CD4-positive, alpha-beta T cell treated with Interleukin-2 at 100 ng/mL for 4 hours (primary cell): ENCODE results near the gene IL17RE.

Source experiments
- DNase-seq: peaks from one replicate; pipeline ENCODE4 v3.0.0-alpha.2; 2020; ENCODE audit warnings: low spot score

Gene IL17RE

DNA sequence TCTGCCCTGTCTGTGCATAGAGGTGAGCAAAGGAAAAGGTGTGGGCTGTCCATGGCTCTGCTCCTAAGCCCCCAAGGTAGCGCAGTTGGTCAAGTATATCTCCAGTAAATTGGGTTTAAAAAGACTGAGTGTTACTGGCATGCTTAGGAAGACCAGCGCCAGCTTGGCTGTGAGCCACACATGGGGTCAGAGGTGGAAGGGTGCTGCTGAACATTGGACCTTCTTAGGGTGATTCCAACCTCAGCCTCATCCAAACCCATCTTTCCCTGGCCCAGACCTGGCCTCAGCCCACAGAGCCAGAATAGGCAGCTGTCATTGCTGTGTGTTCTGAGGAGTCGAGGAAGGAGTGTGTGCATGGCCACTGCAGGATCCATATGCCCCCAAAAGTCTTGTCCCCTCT lies 5.6 kb downstream of the IL17RE start:
- no peak for DNase-seq

DNA sequence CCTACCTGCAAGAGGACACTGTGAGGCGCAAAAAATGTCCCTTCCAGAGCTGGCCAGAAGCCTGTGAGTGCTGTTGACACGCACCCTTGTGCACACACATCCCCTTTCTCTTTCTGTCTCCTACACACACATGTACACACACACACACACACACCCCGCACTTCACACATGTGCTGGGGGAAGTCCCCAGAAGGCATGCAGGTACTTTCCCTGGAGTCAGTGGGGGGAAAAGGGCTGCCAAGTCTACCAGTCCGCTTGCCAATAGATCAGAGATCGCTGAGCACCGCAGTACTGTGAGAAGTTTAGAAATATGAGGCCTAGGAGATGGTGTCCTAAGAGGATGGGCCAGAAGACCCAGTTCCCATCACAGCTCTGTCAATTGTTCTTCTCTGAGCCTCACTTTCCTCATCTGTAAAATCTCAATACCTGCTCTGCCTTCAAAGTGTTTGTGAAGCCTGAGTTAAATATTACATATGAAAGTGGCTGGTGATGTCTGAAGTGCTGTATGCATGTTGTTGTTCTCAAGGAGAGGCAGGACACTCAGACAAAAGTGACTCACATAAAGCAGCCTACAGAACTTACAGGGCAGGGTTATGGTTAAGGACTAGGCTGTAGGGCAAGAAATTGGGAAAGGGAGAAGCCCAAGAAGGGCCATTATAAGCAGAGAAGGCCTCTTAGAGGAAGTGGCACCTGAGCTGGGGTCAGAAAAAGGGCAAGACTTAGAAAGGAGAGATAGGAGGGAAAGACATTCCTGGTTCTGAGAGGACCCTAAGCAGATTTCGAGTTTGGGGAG lies 6.8 kb downstream of the IL17RE start:
- DNase-seq: no peak

DNA sequence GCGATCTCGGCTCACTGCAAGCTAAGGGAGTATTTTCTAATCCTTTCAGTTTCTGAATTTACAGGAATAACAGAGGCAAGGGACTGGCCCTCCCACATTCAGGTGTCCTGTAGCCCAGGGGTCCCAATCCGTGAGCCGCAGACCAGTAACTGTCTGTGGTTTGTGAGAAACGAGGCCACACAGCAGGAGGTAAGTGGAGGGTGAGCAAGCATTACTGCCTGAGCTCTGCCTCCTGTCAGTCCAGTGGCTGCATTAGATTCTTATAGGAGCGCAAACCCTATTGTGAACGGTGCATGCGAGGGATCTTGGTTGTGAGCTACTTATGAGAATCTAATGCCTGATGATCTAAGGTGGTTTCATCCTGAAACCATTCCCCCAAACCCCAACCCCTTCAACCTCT lies 9.2 kb downstream of the IL17RE start:
- DNase-seq: no peak

DNA sequence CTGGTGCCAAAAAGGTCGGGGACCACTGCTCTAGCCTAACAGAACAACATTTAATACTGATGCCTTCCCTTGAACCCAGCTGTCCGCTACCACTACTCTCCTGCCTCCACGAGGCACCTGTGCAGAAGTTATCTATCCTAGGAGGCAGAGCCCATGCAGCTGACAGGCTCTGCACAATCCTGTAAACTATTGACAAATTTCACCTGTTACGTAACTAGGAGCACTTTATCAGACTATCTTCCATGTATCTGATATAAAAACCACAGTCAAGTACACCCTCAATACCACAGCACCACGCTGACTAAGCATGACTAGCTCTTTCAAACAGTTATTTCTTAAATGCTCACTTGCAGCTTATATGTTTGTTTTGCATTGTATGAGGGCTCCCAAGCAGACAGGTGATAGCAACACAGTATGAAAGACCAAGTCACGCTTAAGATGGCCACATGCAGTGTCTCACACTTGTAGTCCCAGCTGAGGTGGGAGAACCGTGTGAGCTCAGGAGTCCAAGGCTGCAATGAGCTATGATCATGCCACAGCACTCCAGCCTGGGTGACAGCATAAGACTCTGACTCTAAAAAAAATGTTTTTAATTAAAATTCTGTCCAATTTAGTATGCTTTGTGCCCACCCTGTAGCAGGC lies 9.8 kb downstream of the IL17RE start:
- peak; percentile 65 for DNase-seq

DNA sequence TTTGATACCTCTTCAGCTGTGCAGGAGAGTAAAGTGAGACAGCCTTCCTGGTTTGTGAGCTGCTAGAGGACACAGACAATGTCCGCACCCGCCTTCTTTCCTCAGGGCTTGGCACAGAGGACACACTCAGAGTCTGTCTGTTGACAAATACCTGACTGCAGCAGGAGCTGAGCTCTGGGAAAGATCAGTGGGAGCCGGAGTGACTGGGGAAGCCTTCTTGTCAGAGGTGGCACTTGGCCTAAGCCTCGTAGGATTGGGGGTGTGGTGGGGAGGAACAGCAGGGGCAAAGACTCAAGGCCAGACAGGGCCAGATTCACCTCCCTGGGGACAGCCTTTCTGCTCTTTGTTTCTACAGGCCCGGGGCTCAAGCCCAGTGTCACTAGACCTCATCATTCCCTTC lies 11.0 kb downstream of the IL17RE start:
- no peak for DNase-seq

DNA sequence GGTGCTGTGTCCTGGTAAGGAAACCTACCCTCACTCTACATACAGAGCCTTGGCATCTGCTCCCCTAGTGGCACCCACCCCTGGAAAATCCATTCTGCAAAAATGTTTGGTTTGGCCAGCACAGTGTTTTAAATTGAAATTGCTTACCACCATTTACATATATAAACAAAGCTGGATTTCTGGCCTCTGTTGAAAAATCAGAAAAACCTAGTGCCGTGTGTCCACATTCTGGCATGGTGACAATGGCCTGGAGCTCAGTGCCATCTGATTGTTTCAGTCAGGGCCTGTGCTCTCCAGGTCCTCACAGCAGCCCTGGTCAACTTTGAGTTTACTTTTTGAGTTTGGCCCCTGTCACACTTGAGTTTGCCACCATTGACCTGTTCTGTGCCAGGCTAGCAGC lies 11.4 kb downstream of the IL17RE start:
- no peak for DNase-seq

DNA sequence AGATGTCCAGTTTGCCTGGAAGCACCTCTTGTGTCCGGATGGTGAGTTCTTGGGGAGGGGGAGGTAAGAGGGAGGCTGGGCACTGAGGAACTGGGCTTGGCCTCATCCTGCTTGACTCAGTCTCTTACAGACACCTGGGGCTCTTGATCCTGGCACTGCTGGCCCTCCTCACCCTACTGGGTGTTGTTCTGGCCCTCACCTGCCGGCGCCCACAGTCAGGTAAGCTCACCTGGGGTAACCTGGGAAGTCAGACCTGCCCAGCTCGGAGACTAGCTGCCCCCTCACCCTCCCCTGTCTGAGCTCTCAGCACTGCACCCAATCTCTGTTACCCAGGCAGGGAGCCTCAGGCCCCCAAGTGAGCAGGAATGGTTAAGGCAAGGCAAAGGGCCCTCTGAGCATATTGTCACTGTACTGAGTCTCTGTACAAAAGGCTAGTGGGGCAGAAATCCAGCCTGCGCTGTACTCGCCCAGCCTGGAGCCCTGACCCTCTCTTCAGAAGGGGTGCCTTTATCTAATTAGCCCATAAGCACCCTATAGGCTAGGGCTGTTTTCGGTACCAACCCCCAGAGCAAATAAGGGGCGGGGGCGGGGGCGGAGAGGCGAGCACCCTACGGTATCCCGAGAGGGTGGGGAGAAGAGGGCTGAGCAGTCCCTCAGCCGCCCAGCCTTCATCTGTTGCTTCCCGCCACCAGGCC lies 12.1 kb downstream of the IL17RE start:
- no peak for DNase-seq

DNA sequence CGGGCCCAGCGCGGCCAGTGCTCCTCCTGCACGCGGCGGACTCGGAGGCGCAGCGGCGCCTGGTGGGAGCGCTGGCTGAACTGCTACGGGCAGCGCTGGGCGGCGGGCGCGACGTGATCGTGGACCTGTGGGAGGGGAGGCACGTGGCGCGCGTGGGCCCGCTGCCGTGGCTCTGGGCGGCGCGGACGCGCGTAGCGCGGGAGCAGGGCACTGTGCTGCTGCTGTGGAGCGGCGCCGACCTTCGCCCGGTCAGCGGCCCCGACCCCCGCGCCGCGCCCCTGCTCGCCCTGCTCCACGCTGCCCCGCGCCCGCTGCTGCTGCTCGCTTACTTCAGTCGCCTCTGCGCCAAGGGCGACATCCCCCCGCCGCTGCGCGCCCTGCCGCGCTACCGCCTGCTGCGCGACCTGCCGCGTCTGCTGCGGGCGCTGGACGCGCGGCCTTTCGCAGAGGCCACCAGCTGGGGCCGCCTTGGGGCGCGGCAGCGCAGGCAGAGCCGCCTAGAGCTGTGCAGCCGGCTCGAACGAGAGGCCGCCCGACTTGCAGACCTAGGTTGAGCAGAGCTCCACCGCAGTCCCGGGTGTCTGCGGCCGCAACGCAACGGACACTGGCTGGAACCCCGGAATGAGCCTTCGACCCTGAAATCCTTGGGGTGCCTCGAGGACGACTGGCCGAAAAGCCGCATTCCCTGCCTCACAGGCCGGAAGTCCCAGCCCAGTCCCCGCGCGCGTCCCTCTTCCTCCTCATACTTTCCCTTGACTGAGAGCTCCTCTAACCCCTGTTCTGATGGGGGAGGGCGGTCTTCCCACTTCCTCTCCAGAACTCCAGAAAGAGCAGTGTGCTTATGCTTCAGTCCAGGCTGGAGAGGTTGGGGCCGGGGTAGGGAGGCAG lies 12.8 kb downstream of the IL17RE start:
- DNase-seq: no peak

DNA sequence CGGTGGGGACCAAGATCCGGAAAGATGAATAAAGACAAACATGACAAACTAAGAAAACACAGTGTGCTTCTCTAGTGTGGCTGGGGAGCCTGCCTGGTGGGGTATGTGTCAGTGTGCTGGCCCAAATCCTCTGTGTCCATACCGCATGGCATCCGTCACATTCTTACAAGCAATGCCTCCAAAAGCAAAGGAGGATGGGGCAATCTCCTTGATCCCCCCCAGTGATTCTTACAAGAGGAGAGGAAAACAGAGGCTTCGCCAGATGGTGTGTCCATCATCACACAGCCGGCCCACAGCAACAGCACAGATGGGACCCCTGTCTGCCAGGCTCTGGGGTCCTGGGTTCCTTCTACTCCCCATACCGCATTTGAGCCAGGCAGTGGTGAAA lies 13.7 kb downstream of the IL17RE start:
- no peak for DNase-seq

DNA sequence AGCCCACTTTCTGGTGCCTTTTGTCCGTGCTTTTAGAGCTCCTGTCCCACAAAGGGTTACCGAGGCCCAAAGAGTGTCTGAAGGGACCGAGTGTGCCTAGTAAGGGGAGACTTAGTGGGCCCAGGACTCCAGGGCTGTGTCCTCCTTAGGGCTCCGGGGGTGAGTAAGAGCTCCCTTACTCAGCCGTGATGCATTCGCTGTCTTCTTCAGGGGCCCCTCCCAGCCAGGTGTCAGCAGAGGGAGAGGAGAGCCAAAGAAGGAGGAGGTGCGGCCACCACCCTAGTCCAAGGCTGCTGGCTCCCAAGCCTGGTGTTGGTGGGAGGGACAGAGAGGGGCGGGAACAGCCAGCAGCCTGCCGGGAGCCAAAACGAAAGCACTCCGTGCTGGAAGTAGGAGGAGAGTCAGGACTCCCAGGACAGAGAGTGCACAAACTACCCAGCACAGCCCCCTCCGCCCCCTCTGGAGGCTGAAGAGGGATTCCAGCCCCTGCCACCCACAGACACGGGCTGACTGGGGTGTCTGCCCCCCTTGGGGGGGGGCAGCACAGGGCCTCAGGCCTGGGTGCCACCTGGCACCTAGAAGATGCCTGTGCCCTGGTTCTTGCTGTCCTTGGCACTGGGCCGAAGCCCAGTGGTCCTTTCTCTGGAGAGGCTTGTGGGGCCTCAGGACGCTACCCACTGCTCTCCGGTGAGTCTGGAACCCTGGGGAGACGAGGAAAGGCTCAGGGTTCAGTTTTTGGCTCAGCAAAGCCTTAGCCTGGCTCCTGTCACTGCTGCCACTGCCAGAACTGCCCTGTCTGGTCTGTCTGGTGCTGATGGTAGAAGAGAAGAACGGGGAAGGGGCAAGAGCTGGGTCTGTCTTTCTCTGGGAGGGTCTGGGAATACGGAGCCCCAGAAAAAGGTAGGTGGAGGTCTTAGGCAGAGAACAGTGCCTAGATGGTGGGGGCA lies 14.4 kb downstream of the IL17RE start, which contains the start of gene IL17RC:
Gene IL17RC, plus strand, starts transcription at position 365 of the 947 bp plus-strand sequence. Its CDS starts 218 bp downstream, at position 583.
- no peak for DNase-seq

DNA sequence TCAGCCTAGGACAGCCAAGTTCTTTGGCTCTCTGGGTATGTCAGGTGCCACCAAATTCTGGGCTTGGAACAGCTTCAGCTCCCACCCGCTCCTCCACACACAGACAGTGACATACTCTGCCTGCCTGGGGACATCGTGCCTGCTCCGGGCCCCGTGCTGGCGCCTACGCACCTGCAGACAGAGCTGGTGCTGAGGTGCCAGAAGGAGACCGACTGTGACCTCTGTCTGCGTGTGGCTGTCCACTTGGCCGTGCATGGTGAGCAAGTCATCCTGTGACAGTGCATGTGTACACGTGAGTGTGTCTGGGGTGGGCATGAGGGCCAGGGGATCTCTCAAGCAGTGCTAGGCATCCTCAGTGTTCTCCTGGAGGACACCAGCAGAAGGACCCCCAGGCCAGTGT lies 15.2 kb downstream of the IL17RE start:
- no peak for DNase-seq

DNA sequence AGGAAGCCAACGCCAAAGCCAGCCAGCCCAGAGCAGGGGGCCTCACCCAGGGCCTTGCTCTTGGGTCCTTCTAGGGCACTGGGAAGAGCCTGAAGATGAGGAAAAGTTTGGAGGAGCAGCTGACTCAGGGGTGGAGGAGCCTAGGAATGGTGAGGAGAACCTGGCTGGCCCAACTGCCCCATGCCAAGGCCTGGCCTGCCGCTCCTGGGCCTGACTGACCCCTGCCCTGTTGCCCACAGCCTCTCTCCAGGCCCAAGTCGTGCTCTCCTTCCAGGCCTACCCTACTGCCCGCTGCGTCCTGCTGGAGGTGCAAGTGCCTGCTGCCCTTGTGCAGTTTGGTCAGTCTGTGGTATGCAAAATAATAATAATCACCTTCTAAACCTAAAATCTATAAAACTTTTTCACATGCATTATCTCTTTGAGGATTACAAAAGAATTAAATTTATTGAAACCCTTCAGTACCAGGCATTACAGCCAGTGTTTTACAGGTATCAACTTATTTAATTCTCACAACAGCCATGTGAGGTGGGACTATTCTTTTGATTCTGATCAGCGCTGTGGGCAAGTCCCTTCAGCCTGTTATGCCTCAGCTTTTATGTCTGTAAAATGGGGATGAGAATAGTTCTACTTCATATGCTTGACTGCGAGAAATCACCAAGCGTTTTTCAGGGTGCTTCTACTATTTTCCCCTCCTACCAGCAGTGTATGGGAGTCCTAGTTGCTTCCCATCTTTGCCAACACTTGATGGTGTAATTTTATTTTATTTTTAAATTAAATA lies 15.8 kb downstream of the IL17RE start:
- no peak for DNase-seq

DNA sequence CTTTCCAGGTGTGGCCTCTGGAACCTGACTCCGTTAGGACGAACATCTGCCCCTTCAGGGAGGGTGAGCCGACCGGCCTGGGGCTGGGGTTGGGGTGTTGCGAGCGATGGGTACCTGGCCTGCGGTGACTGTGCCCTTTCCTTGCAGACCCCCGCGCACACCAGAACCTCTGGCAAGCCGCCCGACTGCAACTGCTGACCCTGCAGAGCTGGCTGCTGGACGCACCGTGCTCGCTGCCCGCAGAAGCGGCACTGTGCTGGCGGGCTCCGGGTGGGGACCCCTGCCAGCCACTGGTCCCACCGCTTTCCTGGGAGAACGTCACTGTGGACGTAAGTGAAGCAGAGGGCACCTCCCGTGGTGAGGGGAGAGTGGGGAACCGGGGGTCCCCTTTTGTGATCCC lies 25.5 kb downstream of the IL17RE start:
- DNase-seq: no peak

DNA sequence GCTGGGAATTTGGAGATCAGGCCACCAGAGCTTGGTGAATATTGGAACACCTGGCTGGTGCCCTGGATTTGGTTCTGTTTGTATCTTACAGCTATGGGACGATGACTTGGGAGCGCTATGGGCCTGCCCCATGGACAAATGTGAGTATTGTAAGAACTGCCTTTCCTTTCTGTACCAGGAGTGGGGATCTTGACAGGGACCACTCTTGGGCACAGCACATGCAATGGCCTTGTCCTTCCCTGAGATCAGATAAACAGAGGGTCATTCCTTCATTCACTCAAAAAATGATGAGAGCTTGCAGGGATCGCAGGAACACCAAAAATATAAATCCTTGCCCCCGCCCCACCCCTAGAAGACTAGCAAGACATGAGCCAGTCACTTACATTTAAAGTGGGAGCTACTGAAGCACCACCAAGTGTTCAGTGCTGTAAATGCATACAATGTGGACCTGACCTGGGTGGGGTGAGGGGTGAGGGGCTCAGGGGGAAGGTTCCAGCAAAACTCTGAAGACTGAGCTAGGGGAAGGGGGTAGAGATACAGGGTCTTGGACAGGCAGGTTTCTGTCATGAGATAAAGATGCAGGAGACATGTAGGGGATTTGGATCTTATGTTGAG lies 28.3 kb downstream of the IL17RE start:
- no peak for DNase-seq

DNA sequence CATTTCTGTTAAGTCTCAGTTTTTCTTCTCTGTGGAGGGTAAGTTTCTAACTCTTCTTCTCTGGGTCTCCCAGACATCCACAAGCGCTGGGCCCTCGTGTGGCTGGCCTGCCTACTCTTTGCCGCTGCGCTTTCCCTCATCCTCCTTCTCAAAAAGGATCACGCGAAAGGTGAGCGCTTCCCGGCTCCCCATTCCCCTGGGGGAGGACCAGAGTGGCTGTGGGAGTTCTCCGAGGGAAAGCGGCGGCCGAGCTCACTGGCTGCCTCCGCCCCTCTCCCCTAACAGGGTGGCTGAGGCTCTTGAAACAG lies 29.8 kb downstream of the IL17RE start:
- no peak for DNase-seq

DNA sequence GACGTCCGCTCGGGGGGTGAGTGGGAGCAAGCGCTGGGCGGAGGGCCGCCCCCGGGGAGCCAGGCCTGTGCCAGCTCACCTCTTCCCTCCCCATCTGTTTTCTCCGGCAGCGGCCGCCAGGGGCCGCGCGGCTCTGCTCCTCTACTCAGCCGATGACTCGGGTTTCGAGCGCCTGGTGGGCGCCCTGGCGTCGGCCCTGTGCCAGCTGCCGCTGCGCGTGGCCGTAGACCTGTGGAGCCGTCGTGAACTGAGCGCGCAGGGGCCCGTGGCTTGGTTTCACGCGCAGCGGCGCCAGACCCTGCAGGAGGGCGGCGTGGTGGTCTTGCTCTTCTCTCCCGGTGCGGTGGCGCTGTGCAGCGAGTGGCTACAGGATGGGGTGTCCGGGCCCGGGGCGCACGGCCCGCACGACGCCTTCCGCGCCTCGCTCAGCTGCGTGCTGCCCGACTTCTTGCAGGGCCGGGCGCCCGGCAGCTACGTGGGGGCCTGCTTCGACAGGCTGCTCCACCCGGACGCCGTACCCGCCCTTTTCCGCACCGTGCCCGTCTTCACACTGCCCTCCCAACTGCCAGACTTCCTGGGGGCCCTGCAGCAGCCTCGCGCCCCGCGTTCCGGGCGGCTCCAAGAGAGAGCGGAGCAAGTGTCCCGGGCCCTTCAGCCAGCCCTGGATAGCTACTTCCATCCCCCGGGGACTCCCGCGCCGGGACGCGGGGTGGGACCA lies 30.4 kb downstream of the IL17RE start:
- DNase-seq: peak; percentile 90

DNA sequence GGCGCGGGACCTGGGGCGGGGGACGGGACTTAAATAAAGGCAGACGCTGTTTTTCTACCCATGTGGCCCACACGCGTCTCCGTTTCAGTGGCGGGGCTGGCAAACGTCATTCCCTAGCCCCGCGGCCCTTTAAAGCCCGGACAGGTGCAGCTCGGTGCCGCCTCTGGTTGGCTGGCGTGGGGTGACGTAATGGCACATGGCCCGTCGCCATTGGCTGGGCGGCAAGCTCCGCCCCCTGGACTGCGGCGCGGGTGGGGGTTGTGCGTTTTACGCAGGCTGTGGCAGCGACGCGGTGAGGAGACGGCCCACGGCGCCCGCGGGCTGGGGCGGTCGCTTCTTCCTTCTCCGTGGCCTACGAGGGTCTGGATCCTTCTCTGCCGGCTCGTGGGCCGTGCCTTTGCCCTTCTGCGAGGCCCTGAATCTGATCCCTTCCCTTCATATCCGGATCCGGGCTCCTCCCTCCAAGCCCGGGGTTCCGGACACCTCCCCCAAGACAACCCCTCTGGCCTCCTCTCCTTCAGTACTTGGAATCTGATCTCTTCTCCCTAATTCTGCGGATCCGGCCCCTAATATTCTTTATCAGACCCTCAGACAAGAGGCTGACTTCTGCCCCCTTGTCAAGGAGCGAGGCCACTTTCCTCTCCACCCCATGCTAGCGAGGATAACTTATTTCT lies 31.1 kb downstream of the IL17RE start, which contains the start of gene CRELD1:
Gene CRELD1, plus strand, starts transcription at position 274 of the 674 bp plus-strand sequence. CDS start 605 bp downstream, outside the sequence.
- peak; percentile 97 for DNase-seq

DNA sequence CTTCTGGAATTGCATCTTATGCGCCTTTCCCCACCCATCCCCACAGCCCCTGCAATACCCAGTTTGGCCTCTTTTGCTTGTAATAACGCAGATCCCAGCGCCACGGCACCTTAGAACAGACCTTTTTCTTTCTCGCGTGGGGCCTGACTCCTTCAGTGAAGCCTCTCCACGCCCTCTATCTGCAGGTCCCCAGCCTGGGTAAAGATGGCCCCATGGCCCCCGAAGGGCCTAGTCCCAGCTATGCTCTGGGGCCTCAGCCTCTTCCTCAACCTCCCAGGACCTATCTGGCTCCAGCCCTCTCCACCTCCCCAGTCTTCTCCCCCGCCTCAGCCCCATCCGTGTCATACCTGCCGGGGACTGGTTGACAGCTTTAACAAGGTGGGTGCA lies 31.6 kb downstream of the IL17RE start:
- peak; percentile 32 for DNase-seq
